WTC11 (cell line): ENCODE results near the gene PLCL2. TPM values are rescaled to one million over a fixed set of nuclear protein-coding genes. Genes with fewer than 3 reads are reported as not detected.
A peak's percentile ranks its signal among the peaks of the same experiment; 100 is the strongest.

ENCODE experiments used
- ATAC-seq: fragments of 200-7000 bp; cut with Tn5 transposase; 2 replicates; pipeline ENCODE4 v1.10.0; 2021; ENCODE audit warnings: mild to moderate bottlenecking, moderate library complexity
- CTCF ChIA-PET: fragments of 300-600 bp; sonication (Branson Sonifier 250); formaldehyde crosslinking; loops from one replicate; lab custom pipeline; 2021; ENCODE audit warnings: antibody characterized with exemption; lab: Charles Lee
- POLR2A ChIA-PET: fragments of 350-600 bp; sonication (Branson Sonifier 250); formaldehyde crosslinking; loops from one replicate; lab custom pipeline; 2021; ENCODE audit warnings: antibody characterized with exemption; lab: Charles Lee
- DNase-seq: peaks from one replicate; pipeline ENCODE4 v3.0.0; 2021; ENCODE audit warnings: low spot score
- H3K27ac Mint-ChIP-seq: 2 replicates; pipeline ENCODE4 v1.8.0; 2021; ENCODE audit warnings: mixed read lengths
- H3K27me3 Mint-ChIP-seq: 2 replicates; pipeline ENCODE4 v1.8.0; 2021; ENCODE audit warnings: low read depth, mild to moderate bottlenecking, moderate library complexity, mixed read lengths
- H3K36me3 Mint-ChIP-seq: 2 replicates; pipeline ENCODE4 v1.8.0; 2021; ENCODE audit warnings: mixed read lengths
- H3K4me1 Mint-ChIP-seq: 2 replicates; pipeline ENCODE4 v1.8.0; 2022; ENCODE audit warnings: mixed read lengths
- H3K4me3 Mint-ChIP-seq: 2 replicates; pipeline ENCODE4 v1.8.0; 2021; ENCODE audit warnings: mild to moderate bottlenecking, moderate library complexity, mixed read lengths
- H3K9me3 Mint-ChIP-seq: 2 replicates; pipeline ENCODE4 v1.8.0; 2021; ENCODE audit warnings: mixed read lengths
- ATF1 ChIP-seq: sonication (generic); formaldehyde crosslinking; IDR thresholded peaks from 2 replicates; pipeline ENCODE4 v1.8.1; 2023; ENCODE audit warnings: mild to moderate bottlenecking, moderate library complexity, missing genetic modification reagents
- CREB1 ChIP-seq: sonication (generic); formaldehyde crosslinking; IDR thresholded peaks from 2 replicates; pipeline ENCODE4 v1.8.0; 2023; ENCODE audit warnings: mild to moderate bottlenecking, missing genetic modification reagents
- ERG ChIP-seq: fragments of 250-450 bp; sonication (Bioruptor Pico); IDR thresholded peaks from 2 replicates; pipeline ENCODE4 v1.8.0; 2021; ENCODE audit warnings: mild to moderate bottlenecking
- ETV6 ChIP-seq: sonication (generic); formaldehyde crosslinking; IDR thresholded peaks from 2 replicates; pipeline ENCODE4 v1.8.1; 2022; ENCODE audit warnings: mild to moderate bottlenecking, missing genetic modification reagents
- FOXP1 ChIP-seq: sonication (generic); formaldehyde crosslinking; IDR thresholded peaks from 2 replicates; pipeline ENCODE4 v1.8.0; 2022; ENCODE audit warnings: missing genetic modification reagents, mild to moderate bottlenecking, moderate library complexity, borderline replicate concordance
- GTF2I ChIP-seq: fragments of 250-450 bp; sonication (Bioruptor Pico); conservative IDR thresholded peaks from 2 replicates; pipeline ENCODE4 v1.4.0; 2021; ENCODE audit warnings: mild to moderate bottlenecking
- MYBL2 ChIP-seq: sonication (generic); formaldehyde crosslinking; IDR thresholded peaks from 2 replicates; pipeline ENCODE4 v1.8.1; 2023; ENCODE audit warnings: mild to moderate bottlenecking, moderate library complexity, missing genetic modification reagents
- NR1H2 ChIP-seq: sonication (generic); formaldehyde crosslinking; IDR thresholded peaks from 2 replicates; pipeline ENCODE4 v1.9.0; 2021; ENCODE audit warnings: mild to moderate bottlenecking, moderate library complexity, missing genetic modification reagents
- PRRX2 ChIP-seq: fragments of 250-450 bp; sonication (Bioruptor Pico); IDR thresholded peaks from 2 replicates; pipeline ENCODE4 v1.8.0; 2021; ENCODE audit warnings: mild to moderate bottlenecking
- TP53 ChIP-seq: sonication (generic); formaldehyde crosslinking; IDR thresholded peaks from 2 replicates; pipeline ENCODE4 v1.8.1; 2023; ENCODE audit warnings: mild to moderate bottlenecking, missing genetic modification reagents
- USF2 ChIP-seq: sonication (generic); formaldehyde crosslinking; IDR thresholded peaks from 2 replicates; pipeline ENCODE4 v1.8.1; 2023; ENCODE audit warnings: mild to moderate bottlenecking, missing genetic modification reagents, moderate library complexity
- ZBTB21 ChIP-seq: sonication (generic); formaldehyde crosslinking; IDR thresholded peaks from 2 replicates; pipeline ENCODE4 v1.8.1; 2023; ENCODE audit warnings: mild to moderate bottlenecking, missing genetic modification reagents, borderline replicate concordance
- ZNF121 ChIP-seq: sonication (generic); formaldehyde crosslinking; IDR thresholded peaks from 2 replicates; pipeline ENCODE4 v1.8.0; 2023; ENCODE audit warnings: missing genetic modification reagents
- ZNF317 ChIP-seq: sonication (generic); formaldehyde crosslinking; IDR thresholded peaks from 2 replicates; pipeline ENCODE4 v1.8.1; 2023; ENCODE audit warnings: low read depth, mild to moderate bottlenecking, moderate library complexity, missing genetic modification reagents, borderline replicate concordance
- ZNF416 ChIP-seq: fragments of 250-450 bp; sonication (Bioruptor Pico); IDR thresholded peaks from 2 replicates; pipeline ENCODE4 v1.9.0; 2021; ENCODE audit warnings: mild to moderate bottlenecking, inconsistent platforms
- ZNF425 ChIP-seq: fragments of 250-450 bp; sonication (Bioruptor Pico); conservative IDR thresholded peaks from 2 replicates; pipeline ENCODE4 v1.9.0; 2021; ENCODE audit warnings: mild to moderate bottlenecking
- total RNA-seq: library from RNA; stranded (reverse); gene quantifications from 3 replicates; pipeline ENCODE4 v1.2.3, GENCODE V29; 2021
- TF ChIP-seq, protein P1 (sequence below): fragments of 200-600 bp; IDR thresholded peaks from 2 replicates; pipeline ENCODE4 v1.8.0; 2022; ENCODE audit warnings: antibody characterized with exemption
- TF ChIP-seq, protein P2 (sequence below): sonication (generic); formaldehyde crosslinking; IDR thresholded peaks from 2 replicates; pipeline ENCODE4 v1.8.0; 2023; ENCODE audit warnings: missing genetic modification reagents, mild to moderate bottlenecking, borderline replicate concordance

Gene PLCL2
- total RNA-seq, 1 experiment from 2014 or later: 11.8 TPM

DNA sequence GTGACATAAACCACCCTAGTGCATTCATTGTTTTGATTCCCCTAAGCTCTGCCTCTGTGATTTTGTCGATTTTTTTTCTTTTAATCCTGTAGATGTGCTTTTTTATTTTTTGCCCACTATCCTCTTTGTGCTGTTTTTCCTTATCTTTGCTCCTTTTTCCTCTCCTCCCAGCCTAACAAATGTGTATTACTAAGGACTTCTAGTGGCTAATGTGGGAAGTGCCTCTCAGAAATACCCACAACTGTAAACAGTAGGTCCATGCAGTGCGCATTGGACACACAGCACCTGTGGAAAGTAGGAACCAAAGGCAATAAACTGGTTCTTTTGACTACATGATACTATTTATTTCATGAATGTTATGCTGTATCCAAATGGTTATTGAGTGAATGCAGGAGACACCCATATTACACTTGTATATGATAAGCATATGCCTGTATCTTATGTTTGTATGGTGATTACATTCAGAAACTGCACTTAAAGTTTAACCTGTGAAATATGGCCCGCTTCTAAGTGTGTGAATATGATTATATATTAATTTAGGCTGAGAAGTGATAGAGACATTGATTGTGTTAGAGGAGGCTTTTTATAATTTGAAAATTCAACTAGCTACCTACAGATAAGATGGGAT, 147.8 kb downstream of the PLCL2 start:
- no peaks in the 10 kb centered on the region for H3K9me3 Mint-ChIP-seq
- H3K4me1 Mint-ChIP-seq: peaks cover 33% of the 10 kb centered on the region
- ChIA-PET POLR2A (no interaction called here), CTCF (interaction anchor here (1.2 kb wide), 3 partner anchors 10 to 421 kb away, joined by 3 to 5 read pairs (median 3); no protein-coding TSS in a partner anchor)
- no peak overlapping the region for H3K4me3 Mint-ChIP-seq
- no peak overlapping the region for H3K27ac Mint-ChIP-seq
- ATAC-seq: peak; percentile 89
- no peaks in the 10 kb centered on the region; the same call in 1 of the 2 replicates for H3K27me3 Mint-ChIP-seq
- DNase-seq: no peak
- no peak for TF ChIP-seq ZBTB21
- no peak for TF ChIP-seq NR1H2 (CRISPR knock-in tag)
- TF ChIP-seq, protein P1, sequence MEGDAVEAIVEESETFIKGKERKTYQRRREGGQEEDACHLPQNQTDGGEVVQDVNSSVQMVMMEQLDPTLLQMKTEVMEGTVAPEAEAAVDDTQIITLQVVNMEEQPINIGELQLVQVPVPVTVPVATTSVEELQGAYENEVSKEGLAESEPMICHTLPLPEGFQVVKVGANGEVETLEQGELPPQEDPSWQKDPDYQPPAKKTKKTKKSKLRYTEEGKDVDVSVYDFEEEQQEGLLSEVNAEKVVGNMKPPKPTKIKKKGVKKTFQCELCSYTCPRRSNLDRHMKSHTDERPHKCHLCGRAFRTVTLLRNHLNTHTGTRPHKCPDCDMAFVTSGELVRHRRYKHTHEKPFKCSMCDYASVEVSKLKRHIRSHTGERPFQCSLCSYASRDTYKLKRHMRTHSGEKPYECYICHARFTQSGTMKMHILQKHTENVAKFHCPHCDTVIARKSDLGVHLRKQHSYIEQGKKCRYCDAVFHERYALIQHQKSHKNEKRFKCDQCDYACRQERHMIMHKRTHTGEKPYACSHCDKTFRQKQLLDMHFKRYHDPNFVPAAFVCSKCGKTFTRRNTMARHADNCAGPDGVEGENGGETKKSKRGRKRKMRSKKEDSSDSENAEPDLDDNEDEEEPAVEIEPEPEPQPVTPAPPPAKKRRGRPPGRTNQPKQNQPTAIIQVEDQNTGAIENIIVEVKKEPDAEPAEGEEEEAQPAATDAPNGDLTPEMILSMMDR: peak; percentile 56; the same call in 1 of the 2 replicates
- TF ChIP-seq TP53 (CRISPR knock-in tag): no peak
- no peaks in the 10 kb centered on the region; the same call in 1 of the 2 replicates for H3K36me3 Mint-ChIP-seq

- ATAC-seq (no peak), DNase-seq (no peak)
- Mint-ChIP-seq H3K9me3 (no peaks in the 10 kb centered on the region), H3K36me3 (no peaks in the 10 kb centered on the region; the same call in 1 of the 2 replicates), H3K27me3 (no peaks in the 10 kb centered on the region; the same call in 1 of the 2 replicates), H3K4me1 (peaks cover 22% of the 10 kb centered on the region), H3K4me3 (no peak overlapping the region), H3K27ac (no peak overlapping the region)
- TF ChIP-seq ERG: no peak
- TF ChIP-seq, protein P2, sequence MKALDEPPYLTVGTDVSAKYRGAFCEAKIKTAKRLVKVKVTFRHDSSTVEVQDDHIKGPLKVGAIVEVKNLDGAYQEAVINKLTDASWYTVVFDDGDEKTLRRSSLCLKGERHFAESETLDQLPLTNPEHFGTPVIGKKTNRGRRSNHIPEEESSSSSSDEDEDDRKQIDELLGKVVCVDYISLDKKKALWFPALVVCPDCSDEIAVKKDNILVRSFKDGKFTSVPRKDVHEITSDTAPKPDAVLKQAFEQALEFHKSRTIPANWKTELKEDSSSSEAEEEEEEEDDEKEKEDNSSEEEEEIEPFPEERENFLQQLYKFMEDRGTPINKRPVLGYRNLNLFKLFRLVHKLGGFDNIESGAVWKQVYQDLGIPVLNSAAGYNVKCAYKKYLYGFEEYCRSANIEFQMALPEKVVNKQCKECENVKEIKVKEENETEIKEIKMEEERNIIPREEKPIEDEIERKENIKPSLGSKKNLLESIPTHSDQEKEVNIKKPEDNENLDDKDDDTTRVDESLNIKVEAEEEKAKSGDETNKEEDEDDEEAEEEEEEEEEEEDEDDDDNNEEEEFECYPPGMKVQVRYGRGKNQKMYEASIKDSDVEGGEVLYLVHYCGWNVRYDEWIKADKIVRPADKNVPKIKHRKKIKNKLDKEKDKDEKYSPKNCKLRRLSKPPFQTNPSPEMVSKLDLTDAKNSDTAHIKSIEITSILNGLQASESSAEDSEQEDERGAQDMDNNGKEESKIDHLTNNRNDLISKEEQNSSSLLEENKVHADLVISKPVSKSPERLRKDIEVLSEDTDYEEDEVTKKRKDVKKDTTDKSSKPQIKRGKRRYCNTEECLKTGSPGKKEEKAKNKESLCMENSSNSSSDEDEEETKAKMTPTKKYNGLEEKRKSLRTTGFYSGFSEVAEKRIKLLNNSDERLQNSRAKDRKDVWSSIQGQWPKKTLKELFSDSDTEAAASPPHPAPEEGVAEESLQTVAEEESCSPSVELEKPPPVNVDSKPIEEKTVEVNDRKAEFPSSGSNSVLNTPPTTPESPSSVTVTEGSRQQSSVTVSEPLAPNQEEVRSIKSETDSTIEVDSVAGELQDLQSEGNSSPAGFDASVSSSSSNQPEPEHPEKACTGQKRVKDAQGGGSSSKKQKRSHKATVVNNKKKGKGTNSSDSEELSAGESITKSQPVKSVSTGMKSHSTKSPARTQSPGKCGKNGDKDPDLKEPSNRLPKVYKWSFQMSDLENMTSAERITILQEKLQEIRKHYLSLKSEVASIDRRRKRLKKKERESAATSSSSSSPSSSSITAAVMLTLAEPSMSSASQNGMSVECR (CRISPR knock-in tag): no peak
- CTCF ChIA-PET: interaction anchor here (1.2 kb wide), 3 partner anchors 11 to 422 kb away, joined by 3 to 5 read pairs (median 3); no protein-coding TSS in a partner anchor
- POLR2A ChIA-PET: no interaction called here
These were observed 148.9 kb downstream of the PLCL2 start for GRCh38 chr3:17033516-17034168.

DNA sequence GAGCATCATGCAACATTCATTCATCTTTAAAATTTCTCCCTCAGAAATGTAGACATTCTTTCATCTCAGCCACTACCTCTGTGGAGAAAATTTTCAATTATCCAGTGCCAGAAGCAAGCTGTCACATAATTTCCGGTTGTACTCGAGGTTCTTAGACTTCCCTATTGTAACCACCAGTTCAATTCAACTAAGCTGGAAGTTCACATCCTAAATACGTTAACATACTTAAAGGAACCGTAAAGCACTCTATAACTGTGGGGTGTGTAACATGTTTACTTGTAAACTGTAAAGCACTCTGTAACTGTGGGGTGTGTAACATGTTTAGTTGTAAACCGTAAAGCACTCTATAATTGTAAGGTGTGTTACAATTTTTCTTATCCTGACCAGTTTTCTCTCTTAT, 150.3 kb downstream of the PLCL2 start:
- H3K4me1 Mint-ChIP-seq: peaks cover 22% of the 10 kb centered on the region
- POLR2A ChIA-PET: no interaction called here
- H3K27me3 Mint-ChIP-seq: no peaks in the 10 kb centered on the region; the same call in 1 of the 2 replicates
- ATAC-seq: no peak
- H3K9me3 Mint-ChIP-seq: no peaks in the 10 kb centered on the region
- H3K27ac Mint-ChIP-seq: no peak overlapping the region
- DNase-seq: no peak
- CTCF ChIA-PET: no interaction called here
- no peak overlapping the region for H3K4me3 Mint-ChIP-seq
- no peaks in the 10 kb centered on the region for H3K36me3 Mint-ChIP-seq
- no peak for TF ChIP-seq ZNF416 (CRISPR knock-in tag)
- TF ChIP-seq, protein P1: no peak
- no peak for TF ChIP-seq ETV6 (CRISPR knock-in tag)
- no peak for TF ChIP-seq USF2
- TF ChIP-seq PRRX2 (CRISPR knock-in tag): no peak
- no peak for TF ChIP-seq ZNF317 (CRISPR knock-in tag)
- TF ChIP-seq CREB1 (CRISPR knock-in tag): no peak
- no peak for TF ChIP-seq ZNF121 (CRISPR knock-in tag)
- no peak for TF ChIP-seq ATF1 (CRISPR knock-in tag)
- no peak for TF ChIP-seq GTF2I
- no peak for TF ChIP-seq ZNF425 (CRISPR knock-in tag)
- TF ChIP-seq MYBL2 (CRISPR knock-in tag): no peak
- TF ChIP-seq FOXP1 (CRISPR knock-in tag): no peak
